Measurements from ENCODE around the gene TPX2.

The TPX2 gene

DNA sequence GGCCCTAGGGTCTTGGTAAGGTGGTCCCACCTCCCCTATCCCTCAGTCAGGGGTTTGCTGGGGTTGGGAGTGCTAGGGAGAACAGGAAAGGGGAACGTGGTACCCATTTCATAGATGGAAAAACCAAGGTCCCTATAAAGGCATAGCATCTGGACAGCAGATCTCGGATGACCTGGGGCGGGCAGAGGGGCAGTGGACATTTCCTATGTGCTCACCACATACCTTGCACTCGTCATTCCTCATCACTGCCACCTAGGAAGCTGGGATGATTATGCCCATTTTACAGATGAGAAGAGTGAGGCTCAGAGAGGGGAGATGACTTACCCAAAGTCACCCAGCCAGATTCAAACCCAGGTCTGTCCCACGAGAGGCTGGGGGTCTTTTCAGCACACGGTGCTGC is 92.1 kb downstream of the TPX2 start:
- in situ Hi-C loops (cut with MboI; ENCODE audit: low sequenced_read_pairs, unreplicated experiment), result loop anchor here (10.0 to 25.0 kb wide), 2 partner anchors 194 to 831 kb away; partner anchors contain the start of gene C20orf203
- TF ChIP-seq, protein P1, sequence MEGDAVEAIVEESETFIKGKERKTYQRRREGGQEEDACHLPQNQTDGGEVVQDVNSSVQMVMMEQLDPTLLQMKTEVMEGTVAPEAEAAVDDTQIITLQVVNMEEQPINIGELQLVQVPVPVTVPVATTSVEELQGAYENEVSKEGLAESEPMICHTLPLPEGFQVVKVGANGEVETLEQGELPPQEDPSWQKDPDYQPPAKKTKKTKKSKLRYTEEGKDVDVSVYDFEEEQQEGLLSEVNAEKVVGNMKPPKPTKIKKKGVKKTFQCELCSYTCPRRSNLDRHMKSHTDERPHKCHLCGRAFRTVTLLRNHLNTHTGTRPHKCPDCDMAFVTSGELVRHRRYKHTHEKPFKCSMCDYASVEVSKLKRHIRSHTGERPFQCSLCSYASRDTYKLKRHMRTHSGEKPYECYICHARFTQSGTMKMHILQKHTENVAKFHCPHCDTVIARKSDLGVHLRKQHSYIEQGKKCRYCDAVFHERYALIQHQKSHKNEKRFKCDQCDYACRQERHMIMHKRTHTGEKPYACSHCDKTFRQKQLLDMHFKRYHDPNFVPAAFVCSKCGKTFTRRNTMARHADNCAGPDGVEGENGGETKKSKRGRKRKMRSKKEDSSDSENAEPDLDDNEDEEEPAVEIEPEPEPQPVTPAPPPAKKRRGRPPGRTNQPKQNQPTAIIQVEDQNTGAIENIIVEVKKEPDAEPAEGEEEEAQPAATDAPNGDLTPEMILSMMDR (IDR thresholded peaks at IDR 0.05; ENCODE audit: borderline replicate concordance, control extremely low read depth, extremely low read depth, insufficient read depth, missing control alignments), result no peak
- DNase-seq (ENCODE audit: low spot score), result no peak

GRCh38 chr20:31831771-31832306 is 92.7 kb downstream of the TPX2 start:
- in situ Hi-C loops (cut with MboI; ENCODE audit: low sequenced_read_pairs, unreplicated experiment), result loop anchor here (10.0 to 25.0 kb wide), 2 partner anchors 193 to 830 kb away; partner anchors contain the start of gene C20orf203
- TF ChIP-seq, protein P1 (IDR thresholded peaks at IDR 0.05; ENCODE audit: borderline replicate concordance, control extremely low read depth, extremely low read depth, insufficient read depth, missing control alignments), result no peak
- no peak for DNase-seq (ENCODE audit: low spot score)

GRCh38 chr20:31833130-31833930 is 94.2 kb downstream of the TPX2 start:
- in situ Hi-C loops (cut with MboI; ENCODE audit: low sequenced_read_pairs, unreplicated experiment), result loop anchor here (10.0 to 25.0 kb wide), 2 partner anchors 191 to 829 kb away; partner anchors contain the start of gene C20orf203
- peak; percentile 87 for DNase-seq (ENCODE audit: low spot score)
- TF ChIP-seq, protein P1 (IDR thresholded peaks at IDR 0.05; ENCODE audit: borderline replicate concordance, control extremely low read depth, extremely low read depth, insufficient read depth, missing control alignments), result peak; percentile 80

DNA sequence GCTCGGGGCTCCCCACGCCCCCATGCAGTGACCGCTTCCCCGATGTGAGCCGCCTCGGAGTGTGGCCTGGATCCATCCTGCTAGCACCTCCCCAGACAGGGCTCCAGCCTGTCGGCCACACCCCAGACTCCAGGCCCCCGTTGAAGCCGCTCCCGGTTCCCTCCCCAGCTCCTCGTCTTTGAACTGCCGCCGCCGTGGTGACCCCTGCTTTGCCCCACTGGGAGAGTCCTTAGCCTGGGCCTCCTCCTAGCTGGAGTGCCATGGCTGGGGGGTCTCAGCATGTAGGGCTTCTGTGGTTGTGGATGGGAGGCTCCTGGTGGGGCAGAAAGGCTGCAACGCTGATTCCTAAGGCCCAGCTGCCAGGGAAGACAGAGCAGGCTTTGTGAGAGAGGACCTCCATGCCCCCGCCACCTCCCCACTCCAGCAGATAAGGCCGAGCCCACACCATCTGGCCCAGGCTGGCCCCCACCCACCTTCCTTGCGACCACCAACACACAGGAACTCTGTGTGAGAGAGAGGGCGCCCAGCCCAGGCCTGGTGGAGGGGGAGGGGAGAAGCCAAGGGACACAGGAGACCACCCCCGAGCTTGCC is 94.9 kb downstream of the TPX2 start:
- no peak for DNase-seq (ENCODE audit: low spot score)
- TF ChIP-seq, protein P1 (IDR thresholded peaks at IDR 0.05; ENCODE audit: borderline replicate concordance, control extremely low read depth, extremely low read depth, insufficient read depth, missing control alignments), result no peak
- in situ Hi-C loops (cut with MboI; ENCODE audit: low sequenced_read_pairs, unreplicated experiment), result loop anchor here (10.0 to 25.0 kb wide), 2 partner anchors 191 to 828 kb away; partner anchors contain the start of gene C20orf203

GRCh38 chr20:31835554-31835953 is 96.5 kb downstream of the TPX2 start:
- DNase-seq (ENCODE audit: low spot score), result no peak
- in situ Hi-C loops (cut with MboI; ENCODE audit: low sequenced_read_pairs, unreplicated experiment), result loop anchor here (10.0 to 25.0 kb wide), 2 partner anchors 189 to 827 kb away; partner anchors contain the start of gene C20orf203
- TF ChIP-seq, protein P1 (IDR thresholded peaks at IDR 0.05; ENCODE audit: borderline replicate concordance, control extremely low read depth, extremely low read depth, insufficient read depth, missing control alignments), result no peak

All from GM13976 (cell line).